ENCODE results near the gene GMNN. TPM values are rescaled to one million over a fixed set of nuclear protein-coding genes. Genes with fewer than 3 reads are reported as not detected.

GMNN gene
- total and polyA plus RNA-seq, 2 donors (not counting 1 experiment from before 2014, with no cell fraction given) = 3.8 to 7.3 TPM

- WGBS (ENCODE audit: insufficient coverage) = 95% methylated on average over 16 of the region's 17 CpGs
- Histone ChIP-seq H3K36me3 (replicated peaks in 1 of 2; ENCODE audit: control extremely low read depth in 1 of 2, control insufficient read depth in 1 of 2, extremely low read depth in 1 of 2, insufficient read depth in 2 of 2, low read length in 1 of 2) (no peaks in the 10 kb centered on the region), H3K27me3 (replicated peaks in 1 of 4; ENCODE audit: control extremely low read depth in 1 of 4, control insufficient read depth in 3 of 4, insufficient read depth in 4 of 4, low read length in 3 of 4) (no peaks in the 10 kb centered on the region), H3K27ac (ENCODE audit: low read length in 2 of 2) (no peak overlapping the region), H4K20me1 (ENCODE audit: control insufficient read depth, insufficient read depth, low read length, poor library complexity, severe bottlenecking) (no peaks in the 10 kb centered on the region), H3K79me2 (ENCODE audit: control insufficient read depth, insufficient read depth, low read length) (no peaks in the 10 kb centered on the region), H3K9me3 (ENCODE audit: control extremely low read depth in 1 of 3, control insufficient read depth in 2 of 3, insufficient read depth in 1 of 3, low read length in 2 of 3) (peaks cover 0 to 6% (median 0%) of the 10 kb centered on the region in 3 donors), H2AFZ (ENCODE audit: insufficient read depth, low read depth, low read length, poor library complexity, severe bottlenecking) (no peak overlapping the region), H3K9ac (ENCODE audit: low read length) (no peak overlapping the region), H3K4me3 (ENCODE audit: control extremely low read depth in 1 of 5, extremely low read depth in 1 of 5, insufficient read depth in 1 of 5, low read depth in 2 of 5, low read length in 4 of 5) (no peak overlapping the region), H3K4me1 (ENCODE audit: control insufficient read depth in 2 of 2, insufficient read depth in 2 of 2, low read length in 2 of 2) (no peaks in the 10 kb centered on the region), H3K4me2 (replicated peaks; ENCODE audit: low read depth, low read length, poor library complexity, severe bottlenecking) (no peak overlapping the region)
- intact Hi-C loops (cut with micrococcal nuclease) = no loop called here
- ChIA-PET POLR2A (interaction anchor here (0.5 kb wide), 1 partner anchor 1811 kb away, joined by 3 read pairs; no protein-coding TSS in a partner anchor), CTCF (interaction anchor here (0.6 kb wide), 1 partner anchor 94 kb away, joined by 3 read pairs; no protein-coding TSS in a partner anchor)
- Mint-ChIP-seq H3K27ac (no peak overlapping the region), H3K4me3 (no peak overlapping the region), H3K9me3 (ENCODE audit: insufficient read depth) (no peaks in the 10 kb centered on the region), H3K4me1 (peaks cover 4% of the 10 kb centered on the region), H3K27me3 (no peaks in the 10 kb centered on the region)
- no peak for ATAC-seq (ENCODE audit: low read depth)
- no peak for TF ChIP-seq CTCF (IDR thresholded peaks at IDR 0.05)
- no peak for TF ChIP-seq EZH2 (IDR thresholded peaks at IDR 0.05; ENCODE audit: borderline replicate concordance, insufficient read depth, low read depth, low read length, poor library complexity, severe bottlenecking)
- no peak for DNase-seq
Observed at GRCh38 chr6:24761193-24761835, 13.4 kb upstream of the GMNN start.

- Histone ChIP-seq H4K20me1 (ENCODE audit: control insufficient read depth, insufficient read depth, low read length, poor library complexity, severe bottlenecking) (no peaks in the 10 kb centered on the region), H3K79me2 (ENCODE audit: control insufficient read depth, insufficient read depth, low read length) (no peaks in the 10 kb centered on the region), H3K36me3 (replicated peaks in 1 of 2; ENCODE audit: control extremely low read depth in 1 of 2, control insufficient read depth in 1 of 2, extremely low read depth in 1 of 2, insufficient read depth in 2 of 2, low read length in 1 of 2) (no peaks in the 10 kb centered on the region), H3K9me3 (ENCODE audit: control extremely low read depth in 1 of 3, control insufficient read depth in 2 of 3, insufficient read depth in 1 of 3, low read length in 2 of 3) (peaks cover 0 to 6% (median 0%) of the 10 kb centered on the region in 3 donors), H3K4me2 (replicated peaks; ENCODE audit: low read depth, low read length, poor library complexity, severe bottlenecking) (no peak overlapping the region), H2AFZ (ENCODE audit: insufficient read depth, low read depth, low read length, poor library complexity, severe bottlenecking) (no peak overlapping the region), H3K4me3 (ENCODE audit: control extremely low read depth in 1 of 5, extremely low read depth in 1 of 5, insufficient read depth in 1 of 5, low read depth in 2 of 5, low read length in 4 of 5) (no peak overlapping the region), H3K27me3 (replicated peaks in 1 of 4; ENCODE audit: control extremely low read depth in 1 of 4, control insufficient read depth in 3 of 4, insufficient read depth in 4 of 4, low read length in 3 of 4) (no peaks in the 10 kb centered on the region), H3K27ac (ENCODE audit: low read length in 2 of 2) (no peak overlapping the region), H3K9ac (ENCODE audit: low read length) (no peak overlapping the region), H3K4me1 (ENCODE audit: control insufficient read depth in 2 of 2, insufficient read depth in 2 of 2, low read length in 2 of 2) (no peaks in the 10 kb centered on the region)
- TF ChIP-seq EZH2 (IDR thresholded peaks at IDR 0.05; ENCODE audit: borderline replicate concordance, insufficient read depth, low read depth, low read length, poor library complexity, severe bottlenecking) (no peak), CTCF (IDR thresholded peaks at IDR 0.05) (no peak)
- H3K27ac Mint-ChIP-seq = no peak overlapping the region
- no peak overlapping the region for H3K4me3 Mint-ChIP-seq
- ChIA-PET CTCF (interaction anchor here (1.0 kb wide), 1 partner anchor 181 kb away, joined by 3 read pairs; no protein-coding TSS in a partner anchor), POLR2A (interaction anchor here (0.5 kb wide), 1 partner anchor 1810 kb away, joined by 3 read pairs; no protein-coding TSS in a partner anchor)
- ATAC-seq (ENCODE audit: low read depth) (no peak), DNase-seq (no peak)
- no peaks in the 10 kb centered on the region for H3K9me3 Mint-ChIP-seq (ENCODE audit: insufficient read depth)
- H3K4me1 Mint-ChIP-seq = peaks cover 4% of the 10 kb centered on the region
- H3K27me3 Mint-ChIP-seq = no peaks in the 10 kb centered on the region
- intact Hi-C loops (cut with micrococcal nuclease) = no loop called here
Observed at GRCh38 chr6:24761851-24762250, 12.9 kb upstream of the GMNN start.
